ENCODE measurements around the gene STK32B. TPM values are rescaled to one million over a fixed set of nuclear protein-coding genes. Genes with fewer than 3 reads are reported as not detected.

Gene STK32B
- total and polyA plus RNA-seq, 2 donors (not counting 1 experiment from before 2014, with no cell fraction given), result 0.22 to 0.30 TPM

- H3K4me3 Mint-ChIP-seq, result no peak overlapping the region
- H3K4me3 ChIP-seq (ENCODE audit: control extremely low read depth in 1 of 5, extremely low read depth in 1 of 5, insufficient read depth in 1 of 5, low read depth in 2 of 5, low read length in 4 of 5), result no peak overlapping the region
- H3K4me1 ChIP-seq (ENCODE audit: control insufficient read depth in 2 of 2, insufficient read depth in 2 of 2, low read length in 2 of 2), result no peaks in the 10 kb centered on the region
- no peaks in the 10 kb centered on the region for H3K36me3 ChIP-seq (replicated peaks in 1 of 2; ENCODE audit: control extremely low read depth in 1 of 2, control insufficient read depth in 1 of 2, extremely low read depth in 1 of 2, insufficient read depth in 2 of 2, low read length in 1 of 2)
- no peaks in the 10 kb centered on the region for H4K20me1 ChIP-seq (ENCODE audit: control insufficient read depth, insufficient read depth, low read length, poor library complexity, severe bottlenecking)
- no peak overlapping the region for H3K27ac ChIP-seq (ENCODE audit: low read length in 2 of 2)
- intact Hi-C loops (cut with micrococcal nuclease), result no loop called here
- TF ChIP-seq, protein P1, sequence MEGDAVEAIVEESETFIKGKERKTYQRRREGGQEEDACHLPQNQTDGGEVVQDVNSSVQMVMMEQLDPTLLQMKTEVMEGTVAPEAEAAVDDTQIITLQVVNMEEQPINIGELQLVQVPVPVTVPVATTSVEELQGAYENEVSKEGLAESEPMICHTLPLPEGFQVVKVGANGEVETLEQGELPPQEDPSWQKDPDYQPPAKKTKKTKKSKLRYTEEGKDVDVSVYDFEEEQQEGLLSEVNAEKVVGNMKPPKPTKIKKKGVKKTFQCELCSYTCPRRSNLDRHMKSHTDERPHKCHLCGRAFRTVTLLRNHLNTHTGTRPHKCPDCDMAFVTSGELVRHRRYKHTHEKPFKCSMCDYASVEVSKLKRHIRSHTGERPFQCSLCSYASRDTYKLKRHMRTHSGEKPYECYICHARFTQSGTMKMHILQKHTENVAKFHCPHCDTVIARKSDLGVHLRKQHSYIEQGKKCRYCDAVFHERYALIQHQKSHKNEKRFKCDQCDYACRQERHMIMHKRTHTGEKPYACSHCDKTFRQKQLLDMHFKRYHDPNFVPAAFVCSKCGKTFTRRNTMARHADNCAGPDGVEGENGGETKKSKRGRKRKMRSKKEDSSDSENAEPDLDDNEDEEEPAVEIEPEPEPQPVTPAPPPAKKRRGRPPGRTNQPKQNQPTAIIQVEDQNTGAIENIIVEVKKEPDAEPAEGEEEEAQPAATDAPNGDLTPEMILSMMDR (IDR thresholded peaks at IDR 0.05), result no peak
- TF ChIP-seq EZH2 (IDR thresholded peaks at IDR 0.05; ENCODE audit: borderline replicate concordance, insufficient read depth, low read depth, low read length, poor library complexity, severe bottlenecking), result no peak
- 61% methylated on average over 7 of the region's 9 CpGs for WGBS (ENCODE audit: insufficient coverage)
- no peak overlapping the region for H2AFZ ChIP-seq (ENCODE audit: insufficient read depth, low read depth, low read length, poor library complexity, severe bottlenecking)
- peaks cover 48% of the 10 kb centered on the region for H3K27me3 Mint-ChIP-seq
- H3K79me2 ChIP-seq (ENCODE audit: control insufficient read depth, insufficient read depth, low read length), result no peaks in the 10 kb centered on the region
- no peaks in the 10 kb centered on the region for H3K4me1 Mint-ChIP-seq
- DNase-seq (no peak), ATAC-seq (ENCODE audit: low read depth) (no peak)
- H3K27ac Mint-ChIP-seq, result no peak overlapping the region
- peaks cover 0 to 4% (median 0%) of the 10 kb centered on the region in 3 donors for H3K9me3 ChIP-seq (ENCODE audit: control extremely low read depth in 1 of 3, control insufficient read depth in 2 of 3, insufficient read depth in 1 of 3, low read length in 2 of 3)
- no peak overlapping the region for H3K9ac ChIP-seq (ENCODE audit: low read length)
- no peaks in the 10 kb centered on the region for H3K9me3 Mint-ChIP-seq (ENCODE audit: insufficient read depth)
- ChIA-PET POLR2A (no interaction called here), CTCF (no interaction called here)
- no peak overlapping the region for H3K4me2 ChIP-seq (replicated peaks; ENCODE audit: low read depth, low read length, poor library complexity, severe bottlenecking)
- peaks cover 0 to 8% (median 3%) of the 10 kb centered on the region in 4 experiments for H3K27me3 ChIP-seq (replicated peaks in 1 of 4; ENCODE audit: control extremely low read depth in 1 of 4, control insufficient read depth in 3 of 4, insufficient read depth in 4 of 4, low read length in 3 of 4)
Observed at GRCh38 chr4:5003372-5003857, 47.9 kb upstream of the STK32B start.

GRCh38 chr4:5003918-5004317, 47.4 kb upstream of the STK32B start:
- H4K20me1 ChIP-seq (ENCODE audit: control insufficient read depth, insufficient read depth, low read length, poor library complexity, severe bottlenecking), result no peaks in the 10 kb centered on the region
- no peak for ATAC-seq (ENCODE audit: low read depth)
- ChIA-PET CTCF (no interaction called here), POLR2A (no interaction called here)
- TF ChIP-seq EZH2 (IDR thresholded peaks at IDR 0.05; ENCODE audit: borderline replicate concordance, insufficient read depth, low read depth, low read length, poor library complexity, severe bottlenecking), result no peak
- TF ChIP-seq, protein P1 (IDR thresholded peaks at IDR 0.05), result no peak
- no peak overlapping the region for H3K4me3 Mint-ChIP-seq
- no peak overlapping the region for H3K27ac Mint-ChIP-seq
- no peak overlapping the region for H3K27ac ChIP-seq (ENCODE audit: low read length in 2 of 2)
- H3K27me3 ChIP-seq (replicated peaks in 1 of 4; ENCODE audit: control extremely low read depth in 1 of 4, control insufficient read depth in 3 of 4, insufficient read depth in 4 of 4, low read length in 3 of 4), result peaks cover 0 to 8% (median 3%) of the 10 kb centered on the region in 4 experiments
- no peaks in the 10 kb centered on the region for H3K36me3 ChIP-seq (replicated peaks in 1 of 2; ENCODE audit: control extremely low read depth in 1 of 2, control insufficient read depth in 1 of 2, extremely low read depth in 1 of 2, insufficient read depth in 2 of 2, low read length in 1 of 2)
- no peak overlapping the region for H3K9ac ChIP-seq (ENCODE audit: low read length)
- DNase-seq, result no peak
- no peak overlapping the region for H2AFZ ChIP-seq (ENCODE audit: insufficient read depth, low read depth, low read length, poor library complexity, severe bottlenecking)
- H3K4me1 ChIP-seq (ENCODE audit: control insufficient read depth in 2 of 2, insufficient read depth in 2 of 2, low read length in 2 of 2), result no peaks in the 10 kb centered on the region
- no peaks in the 10 kb centered on the region for H3K4me1 Mint-ChIP-seq
- no peak overlapping the region for H3K4me2 ChIP-seq (replicated peaks; ENCODE audit: low read depth, low read length, poor library complexity, severe bottlenecking)
- peaks cover 0 to 4% (median 0%) of the 10 kb centered on the region in 3 donors for H3K9me3 ChIP-seq (ENCODE audit: control extremely low read depth in 1 of 3, control insufficient read depth in 2 of 3, insufficient read depth in 1 of 3, low read length in 2 of 3)
- intact Hi-C loops (cut with micrococcal nuclease), result no loop called here
- H3K79me2 ChIP-seq (ENCODE audit: control insufficient read depth, insufficient read depth, low read length), result no peaks in the 10 kb centered on the region
- H3K9me3 Mint-ChIP-seq (ENCODE audit: insufficient read depth), result no peaks in the 10 kb centered on the region
- H3K27me3 Mint-ChIP-seq, result peaks cover 48% of the 10 kb centered on the region
- 97% methylated on average over 3 of the region's 3 CpGs for WGBS (ENCODE audit: insufficient coverage)
- no peak overlapping the region for H3K4me3 ChIP-seq (ENCODE audit: control extremely low read depth in 1 of 5, extremely low read depth in 1 of 5, insufficient read depth in 1 of 5, low read depth in 2 of 5, low read length in 4 of 5)
